Activated T-cell treated with anti-CD3 and anti-CD28 coated beads for 24 hours (primary cell): ENCODE data around the gene PKP3.
"Not testable (repeated sequence)": the region's sequence is repeated elsewhere in the genome, so short reads cannot be mapped to it uniquely, and the experiment has no call there.

Experiments used
- DNase-seq: peaks from one replicate; pipeline ENCODE4 v3.0.0-alpha.2; 2020; ENCODE audit warnings: low read depth

Gene PKP3

GRCh38 chr11:394034-394857 is at the start of gene PKP3:
Gene PKP3, plus strand, starts transcription at chr11:394209. Its CDS starts 84 bp downstream, at chr11:394293.
- no peak for DNase-seq

- no peak for DNase-seq
Measured at GRCh38 chr11:344836-345578, 49.0 kb upstream of the PKP3 start.

GRCh38 chr11:346529-346928 is 47.5 kb upstream of the PKP3 start:
- DNase-seq: no peak

GRCh38 chr11:349270-349954 is 44.6 kb upstream of the PKP3 start:
- DNase-seq: not testable (repeated sequence)

GRCh38 chr11:350033-350722 is 43.8 kb upstream of the PKP3 start:
- not testable (repeated sequence) for DNase-seq

GRCh38 chr11:350723-351255 is 43.2 kb upstream of the PKP3 start:
- no peak for DNase-seq

- DNase-seq: no peak
Measured at GRCh38 chr11:351411-351810, 42.6 kb upstream of the PKP3 start.

- no peak for DNase-seq
Measured at GRCh38 chr11:352456-353031, 41.5 kb upstream of the PKP3 start.

- no peak for DNase-seq
Measured at GRCh38 chr11:353179-353873, 40.7 kb upstream of the PKP3 start.

- DNase-seq: peak; percentile 83
Measured at GRCh38 chr11:355581-356458, 38.2 kb upstream of the PKP3 start.

GRCh38 chr11:356610-357009 is 37.4 kb upstream of the PKP3 start:
- DNase-seq: no peak

- DNase-seq: no peak
Measured at GRCh38 chr11:357582-357981, 36.4 kb upstream of the PKP3 start.

GRCh38 chr11:358129-358800 is 35.7 kb upstream of the PKP3 start:
- no peak for DNase-seq

- DNase-seq: peak; percentile 15
Measured at GRCh38 chr11:359181-359714, 34.8 kb upstream of the PKP3 start.

- DNase-seq: no peak
Measured at GRCh38 chr11:360326-361280, 33.4 kb upstream of the PKP3 start.

- no peak for DNase-seq
Measured at GRCh38 chr11:362642-363442, 31.2 kb upstream of the PKP3 start.

GRCh38 chr11:363443-363805 is 30.6 kb upstream of the PKP3 start:
- not testable (repeated sequence) for DNase-seq
